OCI-LY1 (cell line): Measurements from ENCODE around the gene USP10.

Experiments
- H2AFZ ChIP-seq: fragments of 200-600 bp; sonication (generic), shearing (Covaris generic); 2 replicates; pipeline ENCODE4 v1.6.0; 2014; ENCODE audit warnings: antibody characterized with exemption, mild to moderate bottlenecking, low read length
- H3F3A ChIP-seq: fragments of 200-600 bp; sonication (generic), shearing (Covaris generic); 2 replicates; pipeline ENCODE4 v1.6.0; 2014; ENCODE audit warnings: mild to moderate bottlenecking, antibody characterized with exemption, low read length, moderate library complexity; ENCODE audit not compliant: insufficient read depth
- H3K27ac ChIP-seq: fragments of 200-600 bp; sonication (generic); 2 replicates; pipeline ENCODE4 v1.5.1; 2014; ENCODE audit warnings: low read length, mixed run types, mild to moderate bottlenecking, low read depth; ENCODE audit not compliant: poor library complexity, severe bottlenecking
- H3K27me3 ChIP-seq: fragments of 200-600 bp; sonication (generic); 2 replicates; pipeline ENCODE4 v1.6.0; 2014; ENCODE audit warnings: antibody characterized with exemption, mild to moderate bottlenecking, low read length, moderate library complexity; ENCODE audit not compliant: insufficient read depth
- H3K36me3 ChIP-seq: fragments of 200-600 bp; sonication (generic); 2 replicates; pipeline ENCODE4 v1.6.1; 2014; ENCODE audit warnings: mild to moderate bottlenecking, antibody characterized with exemption, low read length, moderate library complexity, mixed read lengths; ENCODE audit not compliant: insufficient read depth
- H3K4me1 ChIP-seq: fragments of 200-600 bp; sonication (generic); 2 replicates; pipeline ENCODE4 v1.5.1; 2014; ENCODE audit warnings: mild to moderate bottlenecking, low read length, moderate library complexity; ENCODE audit not compliant: insufficient read depth, severe bottlenecking
- H3K4me2 ChIP-seq: fragments of 200-600 bp; sonication (generic), shearing (Covaris generic); 2 replicates; pipeline ENCODE4 v1.6.1; 2014; ENCODE audit warnings: low read length
- H3K4me3 ChIP-seq: fragments of 200-600 bp; sonication (generic); 2 replicates; pipeline ENCODE4 v1.5.1; 2014; ENCODE audit warnings: low read length, low read depth, mild to moderate bottlenecking, mixed read lengths; ENCODE audit not compliant: poor library complexity, severe bottlenecking
- H3K79me2 ChIP-seq: fragments of 200-600 bp; shearing (Covaris generic); 2 replicates; pipeline ENCODE4 v1.6.1; 2016; ENCODE audit warnings: mixed run types, low read length, mixed read lengths; ENCODE audit not compliant: insufficient read depth
- H3K9ac ChIP-seq: fragments of 200-600 bp; sonication (generic), shearing (Covaris generic); 2 replicates; pipeline ENCODE4 v1.6.1; 2014; ENCODE audit warnings: mild to moderate bottlenecking, low read length, mixed read lengths
- H3K9me2 ChIP-seq: fragments of 200-600 bp; sonication (generic), shearing (Covaris generic); 2 replicates; pipeline ENCODE4 v1.6.1; 2014; ENCODE audit warnings: low read depth, mild to moderate bottlenecking, low read length, mixed read lengths
- H3K9me3 ChIP-seq: fragments of 200-600 bp; shearing (Covaris generic); 2 replicates; pipeline ENCODE4 v1.6.1; 2014; ENCODE audit warnings: low read length, mixed read lengths
- H4K20me1 ChIP-seq: fragments of 200-600 bp; sonication (generic), shearing (Covaris generic); 2 replicates; pipeline ENCODE4 v1.6.0; 2016; ENCODE audit warnings: mild to moderate bottlenecking, low read length; ENCODE audit not compliant: insufficient read depth
- EZH2 ChIP-seq: fragments of 200-600 bp; sonication (generic), shearing (Covaris generic); IDR thresholded peaks from 2 replicates; pipeline ENCODE4 v1.8.0; 2017; ENCODE audit warnings: borderline replicate concordance, mixed run types, mild to moderate bottlenecking, antibody characterized with exemption, low read length, moderate library complexity, mixed read lengths
- TF ChIP-seq, protein P1 (sequence below): fragments of 200-600 bp; sonication (generic), shearing (Covaris generic); IDR thresholded peaks from 2 replicates; pipeline ENCODE4 v1.5.1; 2017; ENCODE audit warnings: mild to moderate bottlenecking, antibody characterized with exemption, low read length, moderate library complexity, mixed read lengths

Gene USP10

GRCh38 chr16:84753412-84754326 lies 53.9 kb downstream of the USP10 start:
- H3F3A ChIP-seq, result no peaks in the 10 kb centered on the region
- H3K4me1 ChIP-seq, result peaks cover 34% of the 10 kb centered on the region
- peaks cover 49% of the 10 kb centered on the region for H3K36me3 ChIP-seq
- no peak overlapping the region for H2AFZ ChIP-seq
- no peak overlapping the region for H3K4me3 ChIP-seq
- no peak overlapping the region for H3K27ac ChIP-seq
- H3K4me2 ChIP-seq, result no peak overlapping the region
- TF ChIP-seq, protein P1, sequence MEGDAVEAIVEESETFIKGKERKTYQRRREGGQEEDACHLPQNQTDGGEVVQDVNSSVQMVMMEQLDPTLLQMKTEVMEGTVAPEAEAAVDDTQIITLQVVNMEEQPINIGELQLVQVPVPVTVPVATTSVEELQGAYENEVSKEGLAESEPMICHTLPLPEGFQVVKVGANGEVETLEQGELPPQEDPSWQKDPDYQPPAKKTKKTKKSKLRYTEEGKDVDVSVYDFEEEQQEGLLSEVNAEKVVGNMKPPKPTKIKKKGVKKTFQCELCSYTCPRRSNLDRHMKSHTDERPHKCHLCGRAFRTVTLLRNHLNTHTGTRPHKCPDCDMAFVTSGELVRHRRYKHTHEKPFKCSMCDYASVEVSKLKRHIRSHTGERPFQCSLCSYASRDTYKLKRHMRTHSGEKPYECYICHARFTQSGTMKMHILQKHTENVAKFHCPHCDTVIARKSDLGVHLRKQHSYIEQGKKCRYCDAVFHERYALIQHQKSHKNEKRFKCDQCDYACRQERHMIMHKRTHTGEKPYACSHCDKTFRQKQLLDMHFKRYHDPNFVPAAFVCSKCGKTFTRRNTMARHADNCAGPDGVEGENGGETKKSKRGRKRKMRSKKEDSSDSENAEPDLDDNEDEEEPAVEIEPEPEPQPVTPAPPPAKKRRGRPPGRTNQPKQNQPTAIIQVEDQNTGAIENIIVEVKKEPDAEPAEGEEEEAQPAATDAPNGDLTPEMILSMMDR, result no peak
- no peak for TF ChIP-seq EZH2
- H4K20me1 ChIP-seq, result no peaks in the 10 kb centered on the region
- no peak overlapping the region for H3K9ac ChIP-seq
- peaks cover 43% of the 10 kb centered on the region for H3K79me2 ChIP-seq
- no peaks in the 10 kb centered on the region for H3K9me3 ChIP-seq
- no peaks in the 10 kb centered on the region for H3K9me2 ChIP-seq
- no peaks in the 10 kb centered on the region for H3K27me3 ChIP-seq

DNA sequence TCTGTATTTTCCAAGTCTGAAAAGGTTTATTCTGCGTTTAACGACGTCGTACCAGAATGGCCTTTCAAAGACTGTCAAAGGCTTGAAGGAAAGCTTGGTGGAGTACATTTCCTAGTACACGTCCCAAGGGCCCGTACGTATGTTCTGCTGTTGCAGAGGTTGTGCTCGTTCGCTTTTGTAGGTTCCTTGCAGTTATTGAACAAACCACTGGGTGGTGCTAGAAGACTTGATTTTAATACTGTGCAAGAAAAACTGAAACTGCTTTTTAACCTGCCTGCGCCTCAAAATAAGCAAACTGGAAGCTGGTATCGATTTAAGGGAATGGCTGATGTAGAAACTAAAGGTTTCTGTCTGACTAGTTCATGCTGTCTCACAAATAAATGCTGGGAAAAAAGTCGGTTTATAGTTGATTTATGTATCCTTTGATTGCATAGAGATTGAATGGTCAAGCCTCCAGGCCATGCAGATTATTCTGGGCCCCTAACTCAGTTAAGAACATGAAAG lies 54.6 kb downstream of the USP10 start:
- H3K9me3 ChIP-seq, result no peaks in the 10 kb centered on the region
- TF ChIP-seq, protein P1, result peak; percentile 73
- no peak for TF ChIP-seq EZH2
- H3K36me3 ChIP-seq, result peaks cover 50% of the 10 kb centered on the region
- peaks cover 34% of the 10 kb centered on the region for H3K4me1 ChIP-seq
- no peaks in the 10 kb centered on the region for H3K27me3 ChIP-seq
- no peaks in the 10 kb centered on the region for H3K9me2 ChIP-seq
- no peak overlapping the region for H2AFZ ChIP-seq
- H3K9ac ChIP-seq, result no peak overlapping the region
- H3K4me2 ChIP-seq, result no peak overlapping the region
- H3K4me3 ChIP-seq, result no peak overlapping the region
- peaks cover 35% of the 10 kb centered on the region for H3K79me2 ChIP-seq
- no peak overlapping the region for H3K27ac ChIP-seq
- H4K20me1 ChIP-seq, result no peaks in the 10 kb centered on the region
- no peaks in the 10 kb centered on the region for H3F3A ChIP-seq

DNA sequence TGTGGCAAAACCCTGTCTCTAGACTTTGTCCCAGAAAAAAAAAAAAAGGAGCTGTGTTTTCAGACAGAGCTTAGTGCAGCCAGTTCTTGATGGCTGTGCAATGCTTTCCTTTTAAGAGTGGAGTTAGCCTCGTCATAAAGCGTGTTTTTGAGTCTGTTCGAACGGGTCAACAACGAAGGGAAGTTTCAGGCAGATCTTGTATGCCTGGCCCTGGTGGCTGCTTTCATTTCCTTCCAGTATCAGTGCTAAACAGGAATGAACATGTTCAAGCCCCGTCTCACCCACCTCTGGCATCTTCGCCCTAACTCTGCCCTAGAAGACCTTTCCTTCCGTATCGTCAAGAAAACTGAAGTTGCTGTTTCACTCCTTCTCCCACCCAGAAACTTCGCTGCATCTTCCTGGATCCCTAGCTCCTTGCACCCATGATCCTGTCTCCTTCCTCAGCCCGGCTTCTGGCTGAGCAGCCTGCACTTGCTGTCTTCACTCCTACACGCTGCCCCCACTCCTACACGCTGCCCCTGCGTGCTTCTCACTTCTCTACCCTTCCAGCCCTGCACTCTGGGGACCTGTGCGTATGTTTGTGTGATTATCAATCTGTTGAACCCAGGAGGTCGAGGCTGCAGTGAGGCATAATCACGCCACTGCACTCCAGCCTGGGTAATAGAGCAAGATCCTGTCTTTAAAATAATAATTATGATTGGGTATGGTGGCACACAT lies 55.3 kb downstream of the USP10 start:
- H3K9me2 ChIP-seq, result no peaks in the 10 kb centered on the region
- H4K20me1 ChIP-seq, result no peaks in the 10 kb centered on the region
- peaks cover 31% of the 10 kb centered on the region for H3K4me1 ChIP-seq
- H3K4me2 ChIP-seq, result no peak overlapping the region
- no peak overlapping the region for H2AFZ ChIP-seq
- H3F3A ChIP-seq, result no peaks in the 10 kb centered on the region
- peaks cover 50% of the 10 kb centered on the region for H3K36me3 ChIP-seq
- no peaks in the 10 kb centered on the region for H3K27me3 ChIP-seq
- H3K9ac ChIP-seq, result no peak overlapping the region
- no peak overlapping the region for H3K27ac ChIP-seq
- no peaks in the 10 kb centered on the region for H3K9me3 ChIP-seq
- H3K79me2 ChIP-seq, result peaks cover 34% of the 10 kb centered on the region
- no peak overlapping the region for H3K4me3 ChIP-seq
- no peak for TF ChIP-seq EZH2
- TF ChIP-seq, protein P1, result no peak
